GM18519 (cell line): ENCODE data around the gene GTF2A2.
"Not testable (repeated sequence)": the region's sequence is repeated elsewhere in the genome, so short reads cannot be mapped to it uniquely, and the experiment has no call there.

Source experiments
- ATAC-seq: cut with Tn5 transposase; IDR thresholded peaks from one replicate; pipeline ENCODE4 v1.9.1; 2021; ENCODE audit warnings: mild to moderate bottlenecking, moderate library complexity; ENCODE audit not compliant: unreplicated experiment, low FRiP score

GTF2A2 gene, protein sequence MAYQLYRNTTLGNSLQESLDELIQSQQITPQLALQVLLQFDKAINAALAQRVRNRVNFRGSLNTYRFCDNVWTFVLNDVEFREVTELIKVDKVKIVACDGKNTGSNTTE

DNA sequence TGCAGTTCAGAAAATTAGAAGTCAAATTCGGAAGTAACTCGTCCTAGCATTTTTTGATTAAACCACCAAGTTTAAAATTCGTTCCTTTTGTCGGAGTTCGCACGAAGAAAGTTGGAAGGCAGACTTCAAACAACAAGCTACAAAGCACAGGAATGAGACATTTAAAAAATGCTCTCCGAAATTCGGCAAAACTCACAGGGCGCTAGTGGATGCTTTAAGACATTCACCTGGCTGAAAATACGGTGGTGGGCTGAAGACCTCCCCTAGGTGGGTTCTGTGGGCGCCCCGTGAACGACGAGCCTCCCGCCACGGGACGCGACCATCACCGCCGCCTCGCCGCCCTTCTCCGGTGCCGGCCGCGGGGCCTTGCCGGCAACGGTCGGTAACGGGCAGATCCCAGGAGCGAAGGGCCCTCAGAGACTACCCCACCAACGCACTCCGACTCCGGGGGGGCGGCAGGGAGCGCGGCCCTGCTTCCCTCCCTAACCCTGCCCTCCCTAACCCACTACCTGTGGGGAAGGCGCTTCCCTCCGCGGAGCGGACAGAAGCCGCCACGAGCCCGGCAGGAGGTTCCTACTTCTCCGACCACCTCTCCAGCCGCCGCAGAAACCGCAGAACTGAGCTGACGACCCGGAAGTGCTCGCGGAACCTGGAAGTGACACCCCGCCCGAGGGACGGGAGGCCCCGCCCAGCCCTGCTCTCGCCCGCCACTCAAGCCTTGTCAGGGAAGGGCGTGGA, at the start of gene GTF2A2:
GTF2A2 (minus strand) TSS at position 619 of the 738 bp plus-strand sequence. CDS start 5,238 bp downstream, outside the sequence.
- peak; percentile 90 for ATAC-seq

DNA sequence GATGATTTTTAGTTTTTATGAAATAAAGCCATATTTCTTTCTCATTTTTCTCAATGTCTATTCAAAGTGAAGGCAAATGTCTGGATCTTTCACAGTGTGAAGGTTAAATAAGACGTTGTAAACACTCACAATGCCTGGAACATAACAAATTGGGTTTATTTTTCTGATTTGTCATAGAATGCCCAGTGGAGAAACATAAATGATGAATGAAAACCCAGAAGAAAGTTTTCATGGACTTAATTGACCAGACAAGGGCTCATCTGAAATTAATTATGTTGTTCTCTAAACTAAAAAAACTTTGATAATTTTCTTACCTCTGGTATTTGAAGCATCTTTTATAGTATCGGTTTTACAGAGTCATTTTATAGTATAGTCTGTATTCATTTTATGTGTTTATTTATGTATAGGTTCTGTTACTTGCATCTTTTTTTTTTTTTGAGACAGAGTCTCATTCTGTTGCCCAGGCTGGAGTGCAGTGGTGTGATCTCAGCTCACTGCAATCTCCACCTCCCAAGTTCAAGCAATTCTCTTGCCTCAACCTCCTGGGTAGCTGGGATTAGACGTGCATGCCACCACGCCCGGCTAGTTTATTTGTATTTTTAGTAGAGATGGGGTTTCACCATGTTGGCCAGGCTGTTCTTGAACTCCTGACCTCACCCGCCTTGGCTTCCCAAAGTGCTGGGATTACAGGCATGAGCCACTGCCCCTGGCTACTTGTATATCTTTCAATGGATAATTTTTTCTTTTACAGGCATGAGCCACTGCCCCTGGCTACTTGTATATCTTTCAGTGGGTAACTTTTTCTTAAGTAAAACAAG, 46.9 kb upstream of the GTF2A2 start:
- ATAC-seq, result no peak

DNA sequence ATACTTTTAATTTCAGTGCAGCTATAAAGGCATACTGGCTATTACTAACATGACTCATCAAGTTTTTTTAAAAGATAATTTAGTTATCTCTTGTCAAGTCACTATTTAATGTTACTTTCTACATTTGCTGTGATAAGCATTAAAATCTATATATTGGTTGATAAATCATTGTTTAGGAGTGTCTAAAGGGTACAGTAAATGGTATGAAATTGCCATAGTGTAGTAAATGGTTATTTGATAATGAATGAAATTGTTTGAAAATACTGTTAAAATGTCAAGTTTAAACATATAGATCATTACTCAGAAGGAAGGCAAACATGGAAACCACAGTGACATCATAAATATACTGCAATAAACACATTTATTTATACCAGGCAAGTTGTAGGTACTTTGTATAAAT, 45.0 kb upstream of the GTF2A2 start:
- ATAC-seq, result no peak

DNA sequence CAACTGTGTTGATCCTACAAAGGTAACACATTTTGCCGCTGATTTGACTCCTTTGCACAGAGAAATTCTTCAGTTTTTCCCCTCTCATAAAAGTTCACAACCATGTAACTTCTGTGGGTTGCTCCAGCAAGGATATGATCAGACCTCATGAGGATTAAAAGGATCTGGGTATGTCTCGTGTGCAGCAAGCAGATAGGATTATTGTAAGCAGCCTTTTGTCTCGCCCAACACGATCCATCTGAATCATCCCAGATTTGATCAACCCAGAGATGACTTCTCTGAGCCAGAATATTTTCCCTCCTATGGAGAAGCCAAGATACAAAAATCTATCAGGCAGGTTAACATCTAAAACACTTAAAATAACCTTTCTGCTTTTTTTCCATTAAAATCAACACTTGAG, 44.6 kb upstream of the GTF2A2 start:
- no peak for ATAC-seq

DNA sequence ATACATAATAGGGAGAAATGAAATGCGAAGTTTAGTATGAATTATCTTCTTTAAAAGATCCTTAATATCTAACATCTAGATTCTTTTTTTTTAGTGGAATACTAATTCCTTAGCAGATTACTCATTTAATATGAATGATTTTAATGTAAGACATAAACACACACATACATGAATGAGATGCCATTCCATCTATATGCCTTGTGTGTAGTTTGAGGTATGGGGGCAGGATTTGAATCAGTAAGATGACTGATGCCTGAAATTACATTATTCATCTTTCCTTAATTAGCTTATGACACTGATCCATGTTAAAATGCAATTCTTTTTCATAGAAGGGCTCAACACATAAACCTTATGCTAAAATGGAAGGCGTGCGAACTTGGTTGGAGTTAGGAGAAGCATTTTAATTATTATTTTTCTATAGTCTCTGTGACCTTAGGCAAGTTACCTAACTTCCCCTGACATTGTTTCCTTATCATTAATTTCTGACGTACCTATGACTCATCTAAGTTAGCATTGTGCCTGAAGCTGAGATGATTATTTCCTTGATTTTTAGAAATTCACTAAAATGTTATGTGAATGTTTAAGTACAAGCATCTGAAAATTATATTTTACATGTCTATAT, 42.6 kb upstream of the GTF2A2 start:
- no peak for ATAC-seq

DNA sequence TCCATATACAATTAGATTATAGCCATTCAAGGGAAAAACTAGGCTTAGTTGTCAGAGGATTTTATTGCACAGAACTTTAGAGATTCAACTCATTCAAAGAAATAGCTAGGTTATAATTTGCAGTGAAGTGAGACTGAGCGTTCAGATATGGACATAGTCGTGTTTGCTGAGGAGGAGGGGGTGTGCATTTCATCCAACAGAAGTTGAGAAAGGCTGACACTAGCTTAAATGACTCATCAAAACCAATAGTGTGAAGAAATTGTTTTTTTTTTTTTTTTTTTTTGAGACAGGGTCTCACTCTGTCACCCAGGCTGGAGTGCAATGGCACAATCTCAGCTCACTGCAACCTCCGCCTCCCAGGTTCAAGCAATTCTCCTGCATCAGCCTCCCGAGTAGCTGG, 40.8 kb upstream of the GTF2A2 start:
- ATAC-seq, result not testable (repeated sequence)

DNA sequence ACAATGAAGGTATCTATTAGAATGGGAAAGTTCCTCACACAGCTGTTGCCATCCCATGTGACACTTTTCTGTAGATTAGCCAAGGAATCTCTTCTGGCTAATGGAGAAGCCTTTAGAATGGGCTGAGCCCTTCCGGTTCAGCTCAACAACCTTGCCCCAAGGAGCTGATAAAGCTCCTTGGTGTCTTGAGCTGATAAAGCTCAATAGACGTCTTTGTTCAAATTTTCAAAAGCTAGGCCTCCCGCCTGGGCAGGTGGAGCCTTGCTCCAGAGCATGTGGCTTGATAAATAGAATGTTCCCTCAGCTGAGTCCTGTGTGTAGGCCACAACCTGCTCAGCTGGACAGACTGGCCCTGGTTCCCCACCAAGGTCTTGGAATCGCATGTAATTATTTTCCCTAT, 39.0 kb upstream of the GTF2A2 start:
- no peak for ATAC-seq

DNA sequence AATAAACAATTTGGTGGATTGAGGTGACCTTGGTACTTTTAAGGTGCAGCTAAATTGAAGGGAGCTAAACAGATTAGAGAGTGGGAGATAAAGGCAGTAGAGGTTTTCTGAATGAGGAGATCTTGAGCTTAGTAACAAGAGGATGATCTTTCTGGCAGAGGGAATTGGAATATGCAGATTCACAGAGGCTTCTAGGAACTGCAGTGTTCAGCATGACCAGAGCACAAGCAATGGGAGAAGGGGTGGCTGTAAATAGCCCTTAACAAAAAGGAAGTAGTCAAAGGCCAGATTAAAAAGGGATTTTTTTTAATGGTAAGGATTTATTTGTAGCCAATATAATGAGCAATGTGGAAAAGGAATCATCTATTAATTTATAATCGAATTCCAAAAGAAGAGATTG, 37.5 kb upstream of the GTF2A2 start:
- ATAC-seq, result no peak

DNA sequence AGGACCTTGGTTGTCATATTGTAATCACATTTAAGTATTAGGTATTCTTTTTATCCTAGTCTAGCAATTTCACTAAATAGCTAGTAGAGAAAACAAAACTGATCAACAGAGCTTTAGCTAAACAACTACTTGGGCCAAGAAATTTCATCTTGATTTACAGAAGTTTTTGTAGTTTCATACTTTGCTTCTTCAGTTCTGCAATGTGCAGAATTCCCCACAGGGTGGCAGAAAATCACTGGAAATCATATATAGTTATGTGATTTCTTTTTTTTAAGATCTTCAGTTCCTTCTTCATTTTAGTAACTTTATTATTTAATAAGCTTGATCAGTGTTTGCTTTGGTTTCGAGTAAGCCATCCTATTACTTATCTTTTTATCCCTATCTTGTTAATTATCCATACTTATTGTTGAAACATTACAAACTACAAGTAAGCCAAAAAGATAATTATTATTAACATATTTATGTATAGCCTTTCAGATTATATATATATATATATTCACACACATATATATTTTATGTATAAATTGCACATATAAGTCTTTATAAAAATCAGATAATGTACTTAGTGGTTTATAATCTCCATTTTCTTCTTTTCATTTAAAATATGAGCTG, 34.0 kb upstream of the GTF2A2 start:
- ATAC-seq, result no peak

DNA sequence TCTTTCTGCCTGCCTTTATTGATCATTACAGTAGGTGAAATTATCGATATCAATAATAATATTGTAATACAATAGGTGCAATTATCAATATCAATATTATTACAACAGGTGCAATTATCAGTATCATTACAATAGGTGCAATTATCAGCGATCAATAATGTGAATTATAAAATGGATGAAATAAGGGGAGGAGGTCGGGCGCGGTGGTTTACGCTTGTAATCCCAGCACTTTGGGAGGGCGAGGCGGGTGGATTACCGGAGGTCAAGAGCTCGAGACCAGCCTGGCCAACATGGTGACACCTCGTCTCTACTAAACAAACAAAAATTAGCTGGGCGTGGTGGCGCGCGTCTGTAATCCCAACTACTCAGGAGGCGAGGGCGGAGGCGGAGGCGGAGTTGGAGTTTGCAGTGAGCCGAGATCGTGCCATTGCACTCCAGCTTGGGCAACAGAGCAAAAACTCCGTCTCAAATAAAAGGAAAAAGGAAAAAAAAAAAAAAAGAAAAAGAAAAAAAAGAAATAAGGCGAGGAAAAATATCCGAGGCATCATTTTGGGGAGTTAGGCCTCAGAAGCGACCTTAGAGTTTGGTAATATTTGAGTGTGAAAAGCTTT, 32.4 kb upstream of the GTF2A2 start:
- ATAC-seq, result no peak

DNA sequence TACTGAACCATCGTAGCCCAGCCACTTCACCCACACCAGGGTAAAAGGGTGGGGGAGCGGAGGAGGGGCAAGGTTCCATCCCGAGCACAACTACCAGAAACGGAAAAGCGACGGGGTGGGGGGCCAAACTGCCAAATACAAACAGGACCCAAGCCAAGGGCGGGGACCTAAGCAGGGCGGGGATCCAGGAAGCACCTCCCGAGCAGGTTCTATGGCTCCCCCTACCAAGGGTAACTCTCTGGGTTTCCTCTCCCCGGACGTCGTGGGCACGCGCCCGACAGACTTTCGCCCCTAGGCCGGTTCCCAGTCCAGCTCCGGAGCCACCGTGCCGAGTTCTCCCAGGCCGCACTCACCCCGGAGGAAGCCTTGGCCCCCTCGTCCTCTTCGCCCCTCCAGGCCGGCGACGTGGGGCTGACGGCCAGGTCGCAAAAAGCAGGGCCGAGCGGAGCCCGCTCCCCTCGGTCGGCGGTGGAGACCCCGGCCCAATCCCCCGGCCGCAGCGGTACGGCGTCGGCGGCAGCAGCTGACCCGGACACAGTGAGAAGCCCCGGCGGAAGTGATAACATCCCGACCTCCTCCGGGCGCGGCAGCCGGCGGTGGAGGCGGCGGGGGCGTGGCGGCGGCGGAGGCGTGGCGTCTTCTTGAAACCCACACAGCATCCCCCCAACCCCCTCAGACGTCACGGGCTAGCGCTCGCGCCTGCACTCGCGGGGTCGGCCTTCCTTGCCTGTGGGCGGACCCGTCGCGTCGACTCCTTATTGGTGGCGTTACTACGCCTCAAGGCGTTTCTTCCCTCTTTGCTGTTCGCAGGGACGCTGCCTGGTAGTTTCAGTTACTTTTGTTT, 31.7 kb upstream of the GTF2A2 start, which contains the start of gene BNIP2:
BNIP2 (minus strand) TSS at position 539 of the 844 bp plus-strand sequence. CDS start 6,863 bp downstream, outside the sequence.
- peak; percentile 62 for ATAC-seq

DNA sequence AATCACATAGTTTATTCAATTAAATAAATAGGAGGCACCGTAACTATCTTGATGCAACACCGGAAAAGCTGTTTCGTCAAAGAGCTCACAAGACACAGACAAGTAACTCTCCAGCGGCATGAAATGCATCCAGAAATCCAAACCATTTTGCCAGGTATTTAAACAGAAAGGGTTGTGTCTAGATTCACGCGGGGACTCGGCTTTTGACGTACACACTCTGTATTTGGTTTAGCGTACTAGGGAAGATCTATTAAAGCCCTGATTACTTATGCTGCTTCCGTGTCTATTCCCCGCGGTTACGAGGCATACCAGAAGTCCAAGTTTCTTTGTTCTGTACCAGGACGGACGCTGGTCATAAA, 31.1 kb upstream of the GTF2A2 start:
- no peak for ATAC-seq

DNA sequence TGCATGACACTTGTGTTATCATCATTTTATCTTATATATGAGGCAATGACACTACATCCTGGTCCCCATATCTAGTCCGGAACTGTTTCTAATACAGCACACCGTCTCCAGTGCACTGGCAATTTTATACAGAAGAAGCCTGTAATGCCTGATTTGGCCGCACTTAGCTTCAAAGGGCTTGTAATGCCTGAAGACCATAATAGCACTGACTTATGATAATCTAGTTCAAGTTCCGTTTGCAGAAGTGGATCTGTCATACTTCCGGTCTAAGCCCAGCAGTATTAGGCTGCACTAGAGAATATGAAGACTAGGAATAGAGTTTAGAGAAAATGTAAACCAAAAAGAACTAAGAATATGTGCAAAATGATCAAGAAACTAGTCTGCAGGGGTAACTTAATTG, 30.5 kb upstream of the GTF2A2 start:
- ATAC-seq, result no peak

DNA sequence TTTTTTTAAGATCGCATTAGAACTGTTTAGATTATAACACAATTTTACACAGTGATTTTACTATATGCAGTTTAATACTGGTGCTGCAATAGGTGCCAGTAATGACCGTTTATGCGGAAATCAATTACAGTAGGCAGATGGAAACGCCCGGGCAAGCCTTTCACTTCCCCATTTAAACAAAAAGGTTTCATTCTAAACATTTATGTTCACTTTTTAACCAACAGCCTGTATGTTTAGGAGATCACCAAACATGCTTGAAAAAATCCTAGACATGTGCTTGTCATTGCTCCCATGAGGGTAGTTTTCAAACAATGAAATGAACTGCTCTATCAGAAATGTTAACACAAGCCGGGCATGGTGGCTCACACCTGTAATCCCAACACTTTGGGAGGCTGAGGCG, 29.1 kb upstream of the GTF2A2 start:
- ATAC-seq, result no peak

DNA sequence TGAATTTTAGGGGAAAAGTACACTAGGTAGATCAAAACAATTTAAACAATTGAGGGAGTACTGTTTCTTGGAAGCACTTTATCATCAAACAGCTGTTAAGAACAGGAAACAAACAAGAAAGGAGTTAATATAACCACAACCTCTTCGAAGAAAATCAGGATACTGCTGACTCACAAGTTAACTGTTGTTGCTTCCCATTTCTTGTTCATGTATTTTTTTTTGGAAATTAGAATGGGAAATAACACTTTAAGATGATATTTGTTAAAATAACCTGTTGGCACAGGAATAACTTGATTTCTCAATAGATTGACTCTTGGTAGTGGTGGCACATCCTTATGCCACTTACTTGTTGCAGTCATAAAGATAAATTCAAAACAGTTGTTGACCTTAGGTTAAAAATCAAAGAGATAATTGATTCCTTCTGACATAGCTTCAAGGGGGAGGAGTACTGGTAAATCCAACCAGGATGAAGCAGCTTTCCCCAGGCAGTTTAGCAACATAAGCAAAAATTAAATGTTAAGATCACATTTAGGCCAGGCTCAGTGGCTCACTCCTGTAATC, 28.5 kb upstream of the GTF2A2 start:
- no peak for ATAC-seq

DNA sequence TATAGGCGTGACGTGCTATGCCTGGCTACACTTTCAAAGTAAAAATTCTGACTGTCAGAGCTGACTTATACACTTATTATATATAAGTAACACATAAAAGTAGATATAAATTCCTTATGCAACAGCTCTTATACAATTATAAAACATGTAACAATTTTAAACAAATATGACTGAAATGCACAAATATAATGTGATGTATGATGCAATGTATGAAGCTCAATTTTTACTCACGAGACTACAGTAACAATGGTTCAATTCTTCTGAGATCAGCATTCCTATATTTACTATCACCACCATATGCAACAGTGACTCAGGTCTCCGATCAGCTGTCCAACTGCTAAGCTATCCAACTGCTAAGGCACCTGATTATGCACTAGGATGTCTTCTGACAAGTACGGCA, 23.6 kb upstream of the GTF2A2 start:
- no peak for ATAC-seq

DNA sequence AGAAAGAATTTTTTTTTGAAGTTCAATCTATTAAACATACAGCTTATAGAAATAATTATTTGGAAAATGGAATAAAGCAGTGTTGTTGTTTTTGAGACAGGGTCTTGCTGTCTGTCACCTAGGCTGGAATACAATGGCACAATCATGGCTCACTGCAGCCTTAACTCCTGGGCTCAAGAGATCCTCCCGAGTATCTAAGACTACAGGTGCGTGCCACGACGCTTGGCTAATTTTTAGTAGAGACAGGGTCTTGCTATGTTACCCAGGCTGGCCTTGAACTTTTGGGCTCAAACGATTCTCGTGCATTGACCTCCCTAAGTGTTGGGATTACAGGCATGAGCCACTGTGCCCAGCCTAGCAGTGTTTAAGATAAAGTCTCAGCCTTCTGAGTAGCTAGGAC, 23.0 kb upstream of the GTF2A2 start:
- no peak for ATAC-seq

DNA sequence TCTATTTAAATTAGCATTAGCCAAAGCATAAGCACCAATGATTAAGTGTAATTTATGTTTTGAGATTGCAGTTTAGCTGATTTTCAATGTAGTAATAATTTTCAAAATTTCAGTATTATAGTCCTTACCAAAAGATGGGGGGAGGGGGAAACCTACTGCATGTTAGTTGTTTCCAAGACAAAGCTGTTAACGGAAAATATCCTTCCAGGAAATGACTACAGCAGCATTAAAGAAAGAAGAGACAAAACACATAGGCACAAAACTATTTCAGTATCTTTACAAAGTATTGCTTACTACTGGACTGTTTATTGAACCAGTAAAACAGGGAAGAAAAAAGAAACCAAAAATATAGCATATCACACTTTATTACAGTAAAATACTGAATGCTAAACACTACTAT, 21.3 kb upstream of the GTF2A2 start:
- ATAC-seq, result no peak

DNA sequence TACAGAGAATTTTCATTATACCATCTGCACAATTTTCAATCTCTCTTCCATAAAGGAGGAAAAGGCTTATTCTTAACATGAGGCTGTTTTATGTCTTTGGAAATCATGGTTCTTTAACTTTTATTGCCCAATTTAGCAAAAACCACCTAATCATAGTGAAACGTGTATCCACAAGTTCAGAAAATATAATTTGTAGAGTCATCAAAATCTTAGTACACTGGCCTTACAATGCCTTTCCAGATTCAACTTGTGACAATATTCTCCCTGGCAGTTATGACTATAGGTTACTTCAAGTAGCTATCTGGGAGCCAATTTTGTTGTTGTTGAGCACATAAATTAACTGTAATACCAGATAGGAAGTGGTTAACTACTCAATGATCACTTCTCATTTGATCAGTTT, 20.9 kb upstream of the GTF2A2 start:
- no peak for ATAC-seq
